ENCODE measurements around the gene MIER3. TPM values are rescaled to one million over a fixed set of nuclear protein-coding genes. Genes with fewer than 3 reads are reported as not detected.

MIER3 gene
- total and polyA plus RNA-seq, 2 of the 13 experiments (the other 11 are each of a cell fraction or from before 2014, with no cell fraction given), result 14.6 to 38.8 TPM

DNA sequence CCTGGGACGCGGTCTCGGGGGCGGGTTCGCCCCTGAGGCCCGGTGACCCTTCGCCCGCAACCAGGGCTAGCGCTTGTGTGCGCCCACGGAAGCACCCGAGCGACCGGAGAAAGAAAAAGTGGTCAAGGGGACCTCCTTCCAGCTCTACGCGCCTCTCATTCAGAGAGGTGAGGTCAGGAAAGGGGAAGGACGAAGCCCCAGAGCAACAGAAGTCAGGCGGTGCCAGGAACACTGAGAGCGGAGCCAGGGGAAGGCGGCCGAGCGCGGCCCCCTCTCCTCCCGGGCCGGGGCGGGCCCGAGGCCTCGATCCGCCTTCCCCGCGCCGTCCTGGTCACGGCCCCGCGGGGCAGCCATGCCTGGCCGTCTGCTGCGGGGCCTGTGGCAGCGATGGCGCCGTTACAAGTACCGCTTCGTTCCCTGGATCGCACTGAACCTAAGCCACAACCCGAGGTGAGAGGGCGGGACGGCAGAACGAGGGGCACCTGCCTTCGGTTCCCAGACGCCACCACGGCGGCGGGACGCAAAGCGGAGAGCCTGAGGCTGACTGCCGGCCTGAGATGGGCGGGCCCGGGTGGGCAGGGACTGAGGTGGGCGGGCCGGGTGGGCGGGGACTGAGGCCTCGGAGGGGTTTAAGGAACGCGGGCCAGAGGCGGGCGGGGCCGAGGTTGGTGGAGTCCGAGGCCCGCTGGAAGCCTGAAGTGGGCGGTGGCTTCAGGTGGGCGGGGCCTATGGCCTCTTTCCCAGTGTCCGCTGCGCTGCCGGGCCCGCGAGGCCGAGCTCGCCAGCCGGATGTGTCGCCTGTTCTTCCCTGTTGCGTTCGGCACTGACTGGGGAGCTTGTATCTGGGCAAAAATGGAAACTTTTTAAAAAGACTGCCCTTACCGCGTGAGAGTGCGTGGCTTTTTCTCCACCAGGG lies 42.4 kb downstream of the MIER3 start, which contains the start of gene SETD9 (continued):
- peak; percentile 2; the same call in 1 of the 2 replicates for TF ChIP-seq ZSCAN29 (CRISPR knock-in tag; conservative IDR thresholded peaks at IDR 0.05)
- 0 out of 2 replicates have a peak, but pooled peaks have one; percentile 51 for TF ChIP-seq ZIK1 (CRISPR knock-in tag; IDR thresholded peaks at IDR 0.05; ENCODE audit: borderline replicate concordance, low read depth)
- TF ChIP-seq SOX13 (IDR thresholded peaks at IDR 0.05), result no peak
- TF ChIP-seq SOX13 (CRISPR knock-in tag; conservative IDR thresholded peaks at IDR 0.05 in 1 of 2, IDR thresholded peaks at IDR 0.05 in 1 of 2), result peak in 1 of 2 experiments; percentile 35; a peak in 2 of 4 replicates
- TF ChIP-seq NFIC (IDR thresholded peaks at IDR 0.05; ENCODE audit: low read length), result no peak
- no peak for TF ChIP-seq MBNL3 (CRISPR knock-in tag; conservative IDR thresholded peaks at IDR 0.05)
- 0 out of 2 replicates have a peak, but pooled peaks have one; percentile 22 for TF ChIP-seq NAIF1 (CRISPR knock-in tag; IDR thresholded peaks at IDR 0.05; ENCODE audit: borderline replicate concordance)
- TF ChIP-seq HNRNPH1 (optimal IDR thresholded peaks at IDR 0.05; ENCODE audit: low read depth, low read length), result no peak
- TF ChIP-seq RBM39 (IDR thresholded peaks at IDR 0.05; ENCODE audit: low read depth, low read length, poor library complexity, severe bottlenecking), result peak; percentile 76
- TF ChIP-seq, protein P1, sequence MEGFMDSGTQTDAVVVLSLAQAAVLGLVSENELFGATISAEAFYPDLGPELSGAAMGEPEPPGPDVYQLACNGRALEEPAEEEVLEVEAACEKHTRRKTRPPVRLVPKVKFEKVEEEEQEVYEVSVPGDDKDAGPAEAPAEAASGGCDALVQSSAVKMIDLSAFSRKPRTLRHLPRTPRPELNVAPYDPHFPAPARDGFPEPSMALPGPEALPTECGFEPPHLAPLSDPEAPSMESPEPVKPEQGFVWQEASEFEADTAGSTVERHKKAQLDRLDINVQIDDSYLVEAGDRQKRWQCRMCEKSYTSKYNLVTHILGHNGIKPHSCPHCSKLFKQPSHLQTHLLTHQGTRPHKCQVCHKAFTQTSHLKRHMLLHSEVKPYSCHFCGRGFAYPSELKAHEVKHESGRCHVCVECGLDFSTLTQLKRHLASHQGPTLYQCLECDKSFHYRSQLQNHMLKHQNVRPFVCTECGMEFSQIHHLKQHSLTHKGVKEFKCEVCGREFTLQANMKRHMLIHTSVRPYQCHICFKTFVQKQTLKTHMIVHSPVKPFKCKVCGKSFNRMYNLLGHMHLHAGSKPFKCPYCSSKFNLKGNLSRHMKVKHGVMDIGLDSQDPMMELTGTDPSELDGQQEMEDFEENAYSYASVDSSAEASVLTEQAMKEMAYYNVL (CRISPR knock-in tag; IDR thresholded peaks at IDR 0.05; ENCODE audit: borderline replicate concordance), result 0 out of 2 replicates have a peak, but pooled peaks have one; percentile 34
- peak; percentile 84 for TF ChIP-seq RNF2 (conservative IDR thresholded peaks at IDR 0.05; ENCODE audit: low read depth)
- TF ChIP-seq, protein P2, sequence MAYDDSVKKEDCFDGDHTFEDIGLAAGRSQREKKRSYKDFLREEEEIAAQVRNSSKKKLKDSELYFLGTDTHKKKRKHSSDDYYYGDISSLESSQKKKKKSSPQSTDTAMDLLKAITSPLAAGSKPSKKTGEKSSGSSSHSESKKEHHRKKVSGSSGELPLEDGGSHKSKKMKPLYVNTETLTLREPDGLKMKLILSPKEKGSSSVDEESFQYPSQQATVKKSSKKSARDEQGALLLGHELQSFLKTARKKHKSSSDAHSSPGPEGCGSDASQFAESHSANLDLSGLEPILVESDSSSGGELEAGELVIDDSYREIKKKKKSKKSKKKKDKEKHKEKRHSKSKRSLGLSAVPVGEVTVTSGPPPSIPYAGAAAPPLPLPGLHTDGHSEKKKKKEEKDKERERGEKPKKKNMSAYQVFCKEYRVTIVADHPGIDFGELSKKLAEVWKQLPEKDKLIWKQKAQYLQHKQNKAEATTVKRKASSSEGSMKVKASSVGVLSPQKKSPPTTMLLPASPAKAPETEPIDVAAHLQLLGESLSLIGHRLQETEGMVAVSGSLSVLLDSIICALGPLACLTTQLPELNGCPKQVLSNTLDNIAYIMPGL (CRISPR knock-in tag; IDR thresholded peaks at IDR 0.05; ENCODE audit: borderline replicate concordance in 1 of 2, low read depth in 1 of 2), result peak; percentile 63 to 69; a peak in 3 of 4 replicates
- TF ChIP-seq, protein P3, sequence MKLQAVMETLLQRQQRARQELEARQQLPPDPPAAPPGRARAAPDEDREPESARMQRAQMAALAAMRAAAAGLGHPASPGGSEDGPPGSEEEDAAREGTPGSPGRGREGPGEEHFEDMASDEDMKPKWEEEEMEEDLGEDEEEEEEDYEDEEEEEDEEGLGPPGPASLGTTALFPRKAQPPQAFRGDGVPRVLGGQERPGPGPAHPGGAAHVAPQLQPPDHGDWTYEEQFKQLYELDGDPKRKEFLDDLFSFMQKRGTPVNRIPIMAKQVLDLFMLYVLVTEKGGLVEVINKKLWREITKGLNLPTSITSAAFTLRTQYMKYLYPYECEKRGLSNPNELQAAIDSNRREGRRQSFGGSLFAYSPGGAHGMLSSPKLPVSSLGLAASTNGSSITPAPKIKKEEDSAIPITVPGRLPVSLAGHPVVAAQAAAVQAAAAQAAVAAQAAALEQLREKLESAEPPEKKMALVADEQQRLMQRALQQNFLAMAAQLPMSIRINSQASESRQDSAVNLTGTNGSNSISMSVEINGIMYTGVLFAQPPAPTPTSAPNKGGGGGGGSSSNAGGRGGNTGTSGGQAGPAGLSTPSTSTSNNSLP (IDR thresholded peaks at IDR 0.05; ENCODE audit: low read depth, low read length), result no peak; the same call in 1 of the 2 replicates
- 0 out of 2 replicates have a peak, but pooled peaks have one; percentile 41 for TF ChIP-seq PAX8 (CRISPR knock-in tag; IDR thresholded peaks at IDR 0.05; ENCODE audit: borderline replicate concordance)
- TF ChIP-seq ZSCAN12 (CRISPR knock-in tag; IDR thresholded peaks at IDR 0.05), result no peak
- TF ChIP-seq GABPB1 (CRISPR knock-in tag; IDR thresholded peaks at IDR 0.05), result peak; percentile 84
- TF ChIP-seq, protein P4, sequence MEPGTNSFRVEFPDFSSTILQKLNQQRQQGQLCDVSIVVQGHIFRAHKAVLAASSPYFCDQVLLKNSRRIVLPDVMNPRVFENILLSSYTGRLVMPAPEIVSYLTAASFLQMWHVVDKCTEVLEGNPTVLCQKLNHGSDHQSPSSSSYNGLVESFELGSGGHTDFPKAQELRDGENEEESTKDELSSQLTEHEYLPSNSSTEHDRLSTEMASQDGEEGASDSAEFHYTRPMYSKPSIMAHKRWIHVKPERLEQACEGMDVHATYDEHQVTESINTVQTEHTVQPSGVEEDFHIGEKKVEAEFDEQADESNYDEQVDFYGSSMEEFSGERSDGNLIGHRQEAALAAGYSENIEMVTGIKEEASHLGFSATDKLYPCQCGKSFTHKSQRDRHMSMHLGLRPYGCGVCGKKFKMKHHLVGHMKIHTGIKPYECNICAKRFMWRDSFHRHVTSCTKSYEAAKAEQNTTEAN (CRISPR knock-in tag; conservative IDR thresholded peaks at IDR 0.05), result peak; percentile 70; the same call in 1 of the 2 replicates
- peak; percentile 66; the same call in 1 of the 2 replicates for TF ChIP-seq ZNF343 (CRISPR knock-in tag; IDR thresholded peaks at IDR 0.05)
- TF ChIP-seq NBN (conservative IDR thresholded peaks at IDR 0.05), result no peak
- no peak for TF ChIP-seq NPAS2 (CRISPR knock-in tag; IDR thresholded peaks at IDR 0.05; ENCODE audit: borderline replicate concordance)
- peak; percentile 44; the same call in 1 of the 2 replicates for TF ChIP-seq DR1 (CRISPR knock-in tag; IDR thresholded peaks at IDR 0.05)
